ENCODE measurements around the gene CYTH3. TPM values are rescaled to one million over a fixed set of nuclear protein-coding genes. Genes with fewer than 3 reads are reported as not detected.

Gene CYTH3
- total RNA-seq, 2 donors from 2014 or later = 83.8 to 89.4 TPM

- Histone ChIP-seq H3K27me3 (replicated peaks; ENCODE audit: insufficient read depth) (no peaks in the 10 kb centered on the region), H3K27ac (no peak overlapping the region), H3K4me3 (no peak overlapping the region), H3K36me3 (no peaks in the 10 kb centered on the region), H3K4me1 (ENCODE audit: control insufficient read depth in 1 of 2, low read depth in 2 of 2) (peaks cover 10 to 33% of the 10 kb centered on the region in 2 donors), H3K9me3 (no peaks in the 10 kb centered on the region)
- DNase-seq (ENCODE audit: low spot score) (no peak), ATAC-seq (ENCODE audit: insufficient number of reproducible peaks, low FRiP score, low read depth) (no peak)
- TF ChIP-seq, protein P1, sequence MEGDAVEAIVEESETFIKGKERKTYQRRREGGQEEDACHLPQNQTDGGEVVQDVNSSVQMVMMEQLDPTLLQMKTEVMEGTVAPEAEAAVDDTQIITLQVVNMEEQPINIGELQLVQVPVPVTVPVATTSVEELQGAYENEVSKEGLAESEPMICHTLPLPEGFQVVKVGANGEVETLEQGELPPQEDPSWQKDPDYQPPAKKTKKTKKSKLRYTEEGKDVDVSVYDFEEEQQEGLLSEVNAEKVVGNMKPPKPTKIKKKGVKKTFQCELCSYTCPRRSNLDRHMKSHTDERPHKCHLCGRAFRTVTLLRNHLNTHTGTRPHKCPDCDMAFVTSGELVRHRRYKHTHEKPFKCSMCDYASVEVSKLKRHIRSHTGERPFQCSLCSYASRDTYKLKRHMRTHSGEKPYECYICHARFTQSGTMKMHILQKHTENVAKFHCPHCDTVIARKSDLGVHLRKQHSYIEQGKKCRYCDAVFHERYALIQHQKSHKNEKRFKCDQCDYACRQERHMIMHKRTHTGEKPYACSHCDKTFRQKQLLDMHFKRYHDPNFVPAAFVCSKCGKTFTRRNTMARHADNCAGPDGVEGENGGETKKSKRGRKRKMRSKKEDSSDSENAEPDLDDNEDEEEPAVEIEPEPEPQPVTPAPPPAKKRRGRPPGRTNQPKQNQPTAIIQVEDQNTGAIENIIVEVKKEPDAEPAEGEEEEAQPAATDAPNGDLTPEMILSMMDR (IDR thresholded peaks at IDR 0.05) = no peak
Observed at GRCh38 chr7:6244021-6244420, 28.4 kb downstream of the CYTH3 start.

DNA sequence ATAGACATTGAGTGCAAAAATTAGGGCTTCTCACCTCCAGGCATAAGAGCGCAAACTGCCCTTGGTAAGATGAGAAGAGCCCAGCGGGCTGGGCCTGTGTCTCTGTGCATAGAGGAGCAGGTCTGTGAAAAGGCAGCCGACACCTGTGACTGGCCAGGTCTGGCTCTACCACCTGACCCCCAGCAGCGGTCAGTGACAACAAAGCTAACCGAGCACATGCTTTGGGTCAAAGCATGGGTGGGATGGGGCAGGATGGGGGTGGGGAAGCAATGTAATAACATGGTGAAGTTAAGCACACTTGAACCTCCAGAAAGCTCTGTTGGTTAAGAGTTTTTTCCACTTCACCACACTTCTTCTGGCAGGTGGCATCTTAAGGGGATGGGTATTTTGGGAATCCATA lies 29.3 kb downstream of the CYTH3 start:
- H3K27me3 ChIP-seq (replicated peaks; ENCODE audit: insufficient read depth) = no peaks in the 10 kb centered on the region
- no peak overlapping the region for H3K4me3 ChIP-seq
- peaks cover 7 to 25% of the 10 kb centered on the region in 2 donors for H3K4me1 ChIP-seq (ENCODE audit: control insufficient read depth in 1 of 2, low read depth in 2 of 2)
- H3K36me3 ChIP-seq = no peaks in the 10 kb centered on the region
- no peak overlapping the region for H3K27ac ChIP-seq
- DNase-seq (ENCODE audit: low spot score) (no peak), ATAC-seq (ENCODE audit: insufficient number of reproducible peaks, low FRiP score, low read depth) (no peak)
- TF ChIP-seq, protein P1 (IDR thresholded peaks at IDR 0.05) = no peak
- no peaks in the 10 kb centered on the region for H3K9me3 ChIP-seq

DNA sequence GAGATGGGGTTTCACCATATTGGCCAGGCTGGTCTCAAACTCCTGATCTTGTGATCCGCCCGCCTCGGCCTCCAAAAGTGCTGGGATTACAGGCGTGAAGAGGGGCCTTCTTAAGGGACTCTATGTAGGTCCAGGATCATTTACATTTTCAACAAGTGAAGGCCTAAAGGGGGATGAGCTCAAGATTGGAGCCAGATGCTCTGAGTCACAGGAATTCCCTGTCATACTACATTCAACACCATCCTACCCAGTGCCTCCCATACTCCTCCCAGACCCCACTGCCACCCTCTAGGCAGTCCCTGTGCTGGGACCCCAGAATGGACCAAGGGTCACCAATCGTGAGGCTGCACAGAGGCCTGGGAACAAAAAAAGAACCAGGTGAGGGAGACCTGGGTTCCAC lies 29.9 kb downstream of the CYTH3 start:
- no peak overlapping the region for H3K4me3 ChIP-seq
- DNase-seq (ENCODE audit: low spot score) (no peak), ATAC-seq (ENCODE audit: insufficient number of reproducible peaks, low FRiP score, low read depth) (no peak)
- peaks cover 7 to 20% of the 10 kb centered on the region in 2 donors for H3K4me1 ChIP-seq (ENCODE audit: control insufficient read depth in 1 of 2, low read depth in 2 of 2)
- H3K36me3 ChIP-seq = no peaks in the 10 kb centered on the region
- TF ChIP-seq, protein P1 (IDR thresholded peaks at IDR 0.05) = no peak
- no peak overlapping the region for H3K27ac ChIP-seq
- no peaks in the 10 kb centered on the region for H3K27me3 ChIP-seq (replicated peaks; ENCODE audit: insufficient read depth)
- no peaks in the 10 kb centered on the region for H3K9me3 ChIP-seq

DNA sequence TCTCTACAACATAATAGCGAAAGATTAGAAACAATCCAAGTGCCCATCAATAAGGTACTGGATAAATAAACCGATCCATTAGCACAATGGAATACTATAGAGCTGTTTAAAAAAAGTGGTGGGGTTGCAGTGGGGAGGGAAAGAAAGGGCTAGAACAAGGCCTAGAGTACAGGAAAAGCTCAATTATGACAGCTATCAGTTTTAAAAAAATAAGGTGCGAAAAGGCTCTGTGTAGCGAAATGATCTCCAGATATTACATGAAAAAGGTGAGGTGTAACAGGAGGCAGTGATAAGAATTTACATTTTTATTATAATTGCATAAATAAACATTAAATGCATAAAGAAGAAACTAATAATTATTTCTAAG lies 30.8 kb downstream of the CYTH3 start:
- H3K4me3 ChIP-seq = no peak overlapping the region
- H3K27ac ChIP-seq = no peak overlapping the region
- no peak for ATAC-seq (ENCODE audit: insufficient number of reproducible peaks, low FRiP score, low read depth)
- peaks cover 7 to 11% of the 10 kb centered on the region in 2 donors for H3K4me1 ChIP-seq (ENCODE audit: control insufficient read depth in 1 of 2, low read depth in 2 of 2)
- H3K27me3 ChIP-seq (replicated peaks; ENCODE audit: insufficient read depth) = no peaks in the 10 kb centered on the region
- no peak for DNase-seq (ENCODE audit: low spot score)
- no peaks in the 10 kb centered on the region for H3K36me3 ChIP-seq
- TF ChIP-seq, protein P1 (IDR thresholded peaks at IDR 0.05) = no peak
- H3K9me3 ChIP-seq = no peaks in the 10 kb centered on the region

GRCh38 chr7:6238309-6238925 lies 34.0 kb downstream of the CYTH3 start:
- Histone ChIP-seq H3K36me3 (no peaks in the 10 kb centered on the region), H3K4me1 (ENCODE audit: control insufficient read depth in 1 of 2, low read depth in 2 of 2) (peaks cover 0 to 13% of the 10 kb centered on the region in 2 donors), H3K9me3 (no peaks in the 10 kb centered on the region), H3K27me3 (replicated peaks; ENCODE audit: insufficient read depth) (no peaks in the 10 kb centered on the region), H3K4me3 (no peak overlapping the region), H3K27ac (no peak overlapping the region)
- TF ChIP-seq, protein P1 (IDR thresholded peaks at IDR 0.05) = no peak
- DNase-seq (ENCODE audit: low spot score) (no peak), ATAC-seq (ENCODE audit: insufficient number of reproducible peaks, low FRiP score, low read depth) (no peak)

Data from thoracic aorta (tissue), 2 donors.